GM18870 (cell line): ENCODE results near the gene CD9.

Experiments used
- ATAC-seq: cut with Tn5 transposase; IDR thresholded peaks from one replicate; pipeline ENCODE4 v1.9.1; 2021; ENCODE audit warnings: moderate library complexity; ENCODE audit not compliant: unreplicated experiment

Gene CD9

DNA sequence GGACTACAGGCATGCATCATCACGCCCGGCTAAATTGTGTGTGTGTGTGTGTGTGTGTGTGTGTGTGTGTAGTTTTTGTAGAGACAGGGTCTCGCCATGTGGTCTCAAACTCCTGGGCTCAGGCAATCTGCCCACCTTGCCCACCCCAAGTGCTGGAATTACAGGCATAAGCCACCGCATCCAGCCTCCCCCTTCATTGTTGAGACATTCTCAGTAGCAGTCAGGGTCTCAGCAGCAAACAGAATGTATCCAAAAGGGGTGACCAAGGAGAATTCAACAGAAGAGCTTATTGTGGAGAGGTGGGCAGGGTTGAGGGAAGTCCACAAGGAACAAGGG lies 73.0 kb downstream of the CD9 start:
- no peak for ATAC-seq

DNA sequence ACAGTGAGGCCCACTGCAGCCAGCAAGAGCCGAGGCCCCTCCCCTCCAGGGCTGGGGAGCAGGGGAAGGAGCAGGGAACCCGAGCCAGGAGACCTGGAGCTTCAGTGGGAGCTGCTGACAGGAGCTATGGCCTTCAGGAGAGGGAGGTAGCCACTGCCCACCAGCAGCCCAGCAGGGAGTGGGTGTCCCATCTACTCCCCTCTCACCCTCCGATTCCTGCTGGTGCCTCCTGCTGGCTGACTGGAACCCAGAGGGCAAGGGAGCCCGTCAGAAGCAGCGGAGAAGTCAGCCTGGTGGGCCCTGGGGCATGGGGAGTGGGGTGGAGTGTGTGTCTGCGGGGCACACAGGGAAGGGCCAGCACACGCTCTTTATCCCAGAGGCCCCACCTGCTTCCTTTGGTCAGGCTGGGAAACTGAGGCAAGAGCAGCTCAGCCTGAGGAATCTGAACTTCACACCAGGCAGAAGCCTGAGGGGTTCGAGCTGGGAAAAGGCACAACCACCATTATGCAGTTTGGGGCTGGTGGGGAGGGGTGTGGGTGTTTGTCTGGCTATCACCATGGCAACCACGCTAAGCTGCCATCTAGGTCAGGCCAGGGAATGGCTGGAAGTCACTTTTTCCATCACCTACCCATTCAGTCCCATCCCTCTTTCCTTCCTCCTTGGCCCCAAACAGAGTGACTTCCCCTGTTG lies 73.5 kb downstream of the CD9 start:
- ATAC-seq = no peak

DNA sequence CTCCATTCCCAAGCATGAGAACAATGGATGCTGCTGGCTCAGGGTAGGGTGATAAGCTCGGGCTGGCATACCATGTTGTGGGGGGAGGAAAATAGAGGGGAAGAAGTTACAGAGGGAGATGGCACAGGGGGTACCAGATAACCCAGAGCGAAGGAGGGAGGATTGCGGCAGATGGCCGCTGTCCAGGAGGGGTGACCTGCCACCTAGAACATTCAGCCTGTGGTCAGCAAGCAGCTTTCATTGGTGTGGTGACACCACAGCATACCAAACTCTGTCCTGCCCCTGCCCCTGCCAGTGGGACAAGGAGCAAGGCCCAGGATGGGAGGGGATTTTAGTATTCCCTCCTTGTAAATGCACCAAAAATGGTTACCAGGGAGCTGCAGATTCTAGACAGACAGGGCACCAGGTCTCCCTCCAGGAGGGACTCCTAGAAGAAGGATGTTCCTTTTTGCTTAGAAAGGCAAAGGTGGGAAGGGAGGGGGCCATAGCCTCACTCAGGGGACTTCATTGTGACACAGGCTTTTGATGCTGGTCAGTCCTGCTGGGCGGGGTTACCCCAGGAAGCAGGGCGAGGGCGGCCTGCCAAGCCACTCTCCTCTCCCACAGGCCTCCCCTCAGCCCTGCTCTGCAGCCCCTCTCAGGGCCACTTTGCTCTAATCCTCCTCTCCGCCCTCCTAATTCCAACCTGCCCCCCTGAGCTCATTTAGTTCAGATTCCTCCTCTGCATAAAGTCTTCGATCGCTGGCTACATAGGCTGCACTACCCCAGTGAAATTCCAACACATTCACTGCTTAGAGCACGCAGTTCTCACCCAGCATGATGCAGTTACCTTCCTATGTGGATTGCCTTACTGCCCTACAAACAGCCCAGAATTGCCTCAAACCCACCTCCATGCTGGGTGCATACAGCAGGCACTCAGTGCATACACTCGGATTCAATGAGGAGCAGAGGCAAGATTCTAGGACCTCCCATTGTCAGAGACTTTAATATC lies 74.3 kb downstream of the CD9 start:
- ATAC-seq = no peak

DNA sequence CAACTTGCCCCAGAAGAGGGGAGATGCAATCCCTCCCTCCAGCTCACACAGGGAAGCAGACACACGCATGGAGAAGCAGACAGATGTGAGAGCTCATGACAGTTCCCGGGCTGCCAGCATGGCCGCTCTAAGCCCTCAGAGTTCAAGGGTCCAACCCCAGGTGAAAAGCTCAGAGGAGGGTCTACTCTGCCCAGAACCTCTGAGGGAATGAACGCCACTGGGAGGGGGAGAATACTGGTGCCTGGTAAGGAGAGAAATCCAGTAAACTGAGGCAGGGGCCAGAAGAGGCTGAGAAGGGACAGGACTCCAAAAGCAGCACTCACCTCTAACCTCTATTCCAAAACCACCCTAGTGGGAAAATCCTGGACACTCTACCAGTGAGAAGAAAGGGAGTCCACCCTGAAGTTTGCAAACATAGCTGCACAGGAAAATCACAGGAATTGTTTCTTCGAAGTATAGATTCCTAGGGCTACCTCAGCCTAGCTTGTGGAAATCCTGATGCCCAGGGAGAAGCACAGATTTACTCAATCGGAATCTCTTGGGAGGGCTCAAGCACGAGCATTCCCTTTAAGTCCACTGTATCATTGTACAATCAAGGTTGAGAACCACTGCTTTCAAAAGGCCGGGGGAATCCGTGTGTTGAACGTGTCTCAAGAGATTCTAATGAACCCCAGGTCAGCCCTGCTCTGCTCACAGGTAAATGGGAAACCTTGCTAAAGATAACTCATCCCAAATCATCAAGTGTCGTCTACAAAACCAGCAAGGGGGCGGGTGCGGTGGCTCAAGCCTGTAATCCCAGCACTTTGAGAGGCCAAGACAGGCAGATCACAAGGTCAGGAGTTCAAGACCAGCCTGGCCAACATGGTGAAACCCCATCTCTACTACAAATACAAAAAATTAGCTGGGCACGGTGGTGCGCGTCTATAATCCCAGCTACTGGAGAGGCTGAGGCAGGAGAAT lies 76.0 kb downstream of the CD9 start:
- ATAC-seq = no peak

DNA sequence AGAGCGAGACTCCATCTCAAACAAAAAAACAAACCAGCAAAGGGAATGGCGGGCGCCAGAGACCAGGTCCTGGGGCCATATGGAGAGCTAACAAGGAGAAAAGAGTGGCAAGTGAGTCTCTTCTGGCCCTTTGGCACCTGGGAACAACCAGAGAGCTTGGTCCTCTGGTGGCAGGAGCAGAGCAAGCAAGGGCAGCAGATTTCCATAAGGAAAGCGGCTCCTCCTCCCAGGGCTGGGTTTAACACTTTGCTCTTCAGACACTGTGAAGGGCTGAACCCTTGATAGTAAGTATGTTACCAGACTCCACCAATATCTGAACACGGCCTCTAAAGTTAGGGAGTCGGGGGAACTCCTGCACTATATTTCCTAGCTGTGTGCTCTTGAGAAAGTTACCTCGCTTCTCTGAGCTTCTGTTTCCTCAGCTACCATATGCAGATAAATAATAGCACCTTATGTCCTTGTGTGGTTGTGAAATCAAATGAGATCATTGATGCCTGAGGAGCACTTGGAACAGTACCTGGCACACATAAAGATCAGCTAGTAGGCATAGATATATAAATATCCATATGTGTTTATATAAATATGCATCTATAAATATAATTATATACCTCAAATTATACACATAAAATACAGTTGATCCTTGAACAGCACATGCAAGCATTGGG lies 76.9 kb downstream of the CD9 start:
- ATAC-seq = no peak

DNA sequence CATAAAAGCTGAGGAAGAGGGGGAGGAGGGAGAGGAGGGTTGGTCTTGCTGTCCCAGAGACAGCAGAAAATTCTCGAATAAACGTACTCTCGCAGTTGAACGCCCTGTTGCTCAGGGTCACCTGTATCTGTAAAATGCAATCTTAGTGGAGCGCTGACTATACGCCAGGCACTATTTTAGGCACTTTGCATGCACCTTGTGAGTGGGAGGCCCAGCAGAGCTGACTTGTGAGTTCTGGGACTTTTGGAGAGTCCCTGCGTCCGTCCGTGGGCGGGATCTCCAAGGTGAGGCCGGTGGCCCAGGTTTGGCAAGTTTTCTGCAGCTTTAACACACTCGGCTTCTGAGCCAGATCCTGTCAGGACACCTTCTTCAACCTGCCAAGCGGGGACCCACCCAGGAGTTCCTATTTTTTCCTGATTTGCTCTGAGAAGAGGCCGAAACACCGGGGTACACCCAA lies 77.8 kb downstream of the CD9 start:
- no peak for ATAC-seq

DNA sequence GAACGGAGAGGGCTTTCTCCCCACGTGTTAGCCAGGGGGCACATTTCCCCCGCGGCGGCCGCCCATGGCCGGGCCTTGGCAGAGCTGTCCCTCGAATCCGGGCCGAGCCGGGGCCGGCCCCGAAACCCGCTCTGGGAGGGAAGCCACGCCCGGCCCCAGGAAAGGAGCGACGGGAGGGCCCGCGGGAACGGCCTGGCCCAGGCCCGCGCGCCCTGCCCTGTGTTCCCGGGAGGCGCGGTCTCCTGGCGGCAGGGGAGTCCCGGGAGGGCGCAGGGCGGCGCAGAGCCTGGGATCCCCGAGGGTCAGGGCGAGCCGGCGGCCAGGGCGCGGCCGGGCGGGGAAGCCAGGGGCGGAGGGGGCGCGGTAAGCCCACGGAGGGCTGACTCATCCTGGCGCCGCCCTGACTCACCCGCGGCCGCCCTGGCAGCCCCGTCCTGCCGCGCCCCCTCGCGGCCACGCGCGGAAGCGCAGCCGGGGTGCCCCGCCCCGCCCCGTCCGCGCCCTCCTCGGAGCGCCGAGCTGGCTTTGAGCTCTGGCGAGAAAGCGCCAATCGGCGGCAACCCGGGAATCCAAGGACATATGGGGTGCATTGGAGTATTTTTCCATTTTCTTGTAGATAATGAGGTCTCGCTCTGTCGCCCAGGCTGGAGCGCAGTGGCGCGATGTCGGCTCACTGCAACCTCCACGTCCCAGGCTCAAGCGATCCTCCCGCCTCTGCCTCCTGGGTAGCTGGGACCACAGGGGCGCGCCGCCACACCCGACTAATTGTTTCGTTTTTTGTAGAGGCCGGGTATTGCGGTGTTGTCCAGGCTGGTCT lies 78.4 kb downstream of the CD9 start:
- ATAC-seq = no peak

DNA sequence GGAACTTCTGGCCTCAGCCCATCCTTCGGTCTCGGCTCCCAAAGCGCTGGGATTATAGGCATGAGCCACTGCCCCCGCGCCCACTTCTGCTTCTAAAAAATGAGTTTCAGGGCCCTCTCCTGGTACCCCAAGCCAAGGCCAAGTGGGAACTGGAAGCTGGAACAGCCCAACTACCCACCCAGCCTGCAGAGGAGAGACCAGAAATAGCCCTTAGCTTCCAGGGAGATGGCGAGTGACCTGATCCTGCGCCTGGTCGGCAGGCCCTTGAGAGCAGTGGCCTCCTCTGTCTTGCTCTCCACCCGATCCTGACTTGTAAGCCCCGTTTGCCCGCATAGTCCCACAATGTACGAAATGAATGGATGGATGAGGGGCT lies 79.0 kb downstream of the CD9 start:
- no peak for ATAC-seq

DNA sequence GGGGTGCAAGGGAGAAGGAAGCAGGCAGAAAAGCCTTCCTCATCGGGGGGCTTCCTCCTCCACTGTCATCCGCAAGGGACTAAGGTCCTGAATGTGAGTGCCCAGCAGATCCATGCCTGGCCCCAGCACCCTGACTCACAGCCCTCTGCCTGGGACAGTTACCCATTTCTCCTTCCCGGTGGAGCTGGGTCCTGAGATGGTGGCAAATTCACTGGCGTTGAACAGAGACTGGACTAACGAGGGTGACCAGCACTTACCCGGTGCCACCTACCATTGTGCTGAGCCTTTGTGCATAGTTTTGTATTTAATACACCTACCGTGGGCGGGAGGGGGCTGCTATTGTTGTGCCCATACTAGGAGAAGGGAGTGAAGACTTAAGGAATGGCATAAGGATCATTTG lies 79.4 kb downstream of the CD9 start:
- no peak for ATAC-seq

DNA sequence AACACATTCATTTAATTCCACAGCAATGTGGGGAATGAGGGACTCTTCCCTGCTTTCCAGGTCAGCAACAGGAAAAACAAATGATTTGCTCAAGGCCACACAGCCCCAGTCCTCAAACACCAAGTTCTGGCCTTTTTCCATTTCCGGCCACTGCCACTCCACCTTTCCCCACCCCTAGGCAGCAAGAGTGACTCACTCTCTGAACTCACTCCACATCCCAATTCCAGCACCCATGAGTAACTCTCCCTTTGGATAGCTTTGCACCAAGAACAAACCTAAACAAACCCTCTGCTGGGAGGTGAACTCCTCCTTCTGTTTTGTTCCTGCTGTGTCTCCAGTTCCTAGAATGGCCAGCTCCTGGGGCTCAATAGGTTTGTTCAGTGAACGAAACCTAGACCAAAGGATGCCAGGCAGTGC lies 79.9 kb downstream of the CD9 start:
- no peak for ATAC-seq

DNA sequence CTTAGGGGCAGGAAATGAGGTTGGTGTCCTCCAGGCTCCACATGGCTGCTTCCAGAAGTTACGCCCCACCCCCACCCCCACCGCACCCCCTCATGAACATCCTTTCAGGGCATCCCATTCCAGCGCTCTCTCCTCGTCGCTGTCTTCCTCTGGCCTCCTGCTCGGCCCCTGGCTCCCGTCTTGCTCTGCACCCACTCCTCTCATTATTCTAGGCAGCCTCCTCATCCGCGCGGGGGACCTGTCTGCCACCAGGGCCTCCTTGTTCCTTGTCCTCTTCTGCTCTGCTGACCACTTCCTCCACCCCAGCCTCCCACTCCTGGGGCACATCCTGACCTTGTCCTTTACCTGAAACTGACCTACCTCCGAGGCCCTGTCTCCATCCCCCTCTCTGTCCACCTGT lies 80.5 kb downstream of the CD9 start:
- ATAC-seq = no peak

DNA sequence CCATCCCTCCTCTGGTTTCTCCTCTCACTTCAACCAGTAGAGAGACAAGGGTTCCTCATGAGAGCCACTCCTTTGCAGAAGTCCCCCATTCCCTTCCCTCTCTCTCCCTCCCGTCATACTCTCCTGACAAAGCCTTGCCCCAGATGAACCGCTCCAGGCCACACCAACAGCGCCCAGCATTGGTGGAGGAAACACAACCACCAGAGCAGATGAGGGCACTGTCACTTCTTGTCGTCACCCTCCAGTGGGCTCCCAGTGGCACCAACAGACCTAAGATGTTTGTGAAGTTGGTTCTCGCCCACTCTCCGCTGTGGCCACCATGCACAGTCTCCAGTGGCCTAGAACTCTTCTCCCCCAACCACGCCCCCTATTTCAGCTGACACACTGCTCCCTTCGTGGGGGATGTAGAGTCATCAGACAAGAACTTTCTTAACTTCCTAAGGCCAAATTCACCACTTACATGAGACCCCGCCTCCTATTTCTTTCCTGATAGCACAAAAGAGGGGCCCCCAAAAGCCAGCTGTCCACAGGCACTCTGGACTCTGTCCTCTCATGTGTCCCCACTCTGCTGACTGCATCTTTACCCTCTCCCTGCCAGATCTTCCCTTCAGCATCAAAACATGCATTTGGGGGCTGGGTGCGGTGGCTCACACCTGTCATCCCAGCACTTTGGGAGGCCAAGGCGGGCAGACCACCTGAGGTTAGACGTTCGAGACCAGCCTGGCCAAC lies 81.0 kb downstream of the CD9 start:
- no peak for ATAC-seq

DNA sequence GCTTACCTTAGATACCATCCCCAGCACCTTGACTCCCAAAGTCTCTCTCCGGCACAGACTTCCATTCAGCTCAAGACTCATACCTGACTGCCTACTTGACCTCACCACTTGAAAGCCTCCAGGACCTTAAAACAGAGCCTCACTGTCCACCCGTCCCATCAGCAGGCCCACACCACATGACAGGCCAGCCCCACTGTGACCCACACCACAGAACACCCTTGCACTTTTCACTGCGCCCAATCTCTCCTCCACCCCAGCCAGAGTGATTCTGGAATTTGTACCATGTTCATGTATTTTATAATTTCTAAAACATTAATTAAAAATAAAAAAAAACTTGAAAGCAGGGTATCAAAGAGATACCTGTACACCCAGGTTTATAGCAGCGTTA lies 82.2 kb downstream of the CD9 start:
- ATAC-seq = no peak

DNA sequence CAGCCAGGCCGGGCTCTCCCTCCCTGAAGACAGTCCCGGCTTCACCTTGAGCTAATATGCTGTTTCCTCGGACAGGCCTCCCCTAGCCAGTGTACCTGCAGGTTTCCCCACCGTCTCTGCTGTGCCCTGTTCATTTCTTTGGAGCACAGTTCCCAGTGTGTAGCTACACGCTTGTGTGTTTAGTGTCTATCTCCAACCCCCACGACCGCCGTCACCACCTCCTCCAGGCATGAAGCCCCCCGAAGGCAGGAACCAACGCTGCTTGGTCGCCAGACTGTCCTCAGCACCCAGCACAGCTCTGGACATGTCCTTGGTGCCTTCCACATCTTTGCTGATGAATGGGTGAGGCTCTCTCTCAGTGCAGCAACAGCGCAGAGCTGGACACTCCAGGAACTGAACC lies 84.1 kb downstream of the CD9 start:
- ATAC-seq = no peak

DNA sequence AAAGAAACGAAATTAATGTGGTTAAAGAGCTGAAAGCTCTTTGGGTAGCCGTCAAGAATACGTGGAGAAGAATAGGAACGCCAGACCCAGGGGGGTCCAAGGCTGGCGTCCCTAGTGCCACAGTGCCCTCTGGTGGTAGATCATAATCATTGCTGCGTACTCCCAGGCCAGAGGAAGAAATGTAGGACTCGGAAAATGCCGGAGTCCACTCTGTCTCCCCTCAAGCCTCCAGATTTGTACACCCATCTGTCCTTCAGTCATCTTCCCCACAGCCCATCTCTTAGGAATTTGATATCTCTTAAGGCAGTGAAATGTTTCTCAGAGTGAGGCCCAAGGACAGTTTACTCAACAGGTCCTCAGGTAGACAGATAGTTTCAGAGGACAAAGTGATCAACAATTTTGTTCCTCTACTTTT lies 84.9 kb downstream of the CD9 start:
- ATAC-seq = no peak

DNA sequence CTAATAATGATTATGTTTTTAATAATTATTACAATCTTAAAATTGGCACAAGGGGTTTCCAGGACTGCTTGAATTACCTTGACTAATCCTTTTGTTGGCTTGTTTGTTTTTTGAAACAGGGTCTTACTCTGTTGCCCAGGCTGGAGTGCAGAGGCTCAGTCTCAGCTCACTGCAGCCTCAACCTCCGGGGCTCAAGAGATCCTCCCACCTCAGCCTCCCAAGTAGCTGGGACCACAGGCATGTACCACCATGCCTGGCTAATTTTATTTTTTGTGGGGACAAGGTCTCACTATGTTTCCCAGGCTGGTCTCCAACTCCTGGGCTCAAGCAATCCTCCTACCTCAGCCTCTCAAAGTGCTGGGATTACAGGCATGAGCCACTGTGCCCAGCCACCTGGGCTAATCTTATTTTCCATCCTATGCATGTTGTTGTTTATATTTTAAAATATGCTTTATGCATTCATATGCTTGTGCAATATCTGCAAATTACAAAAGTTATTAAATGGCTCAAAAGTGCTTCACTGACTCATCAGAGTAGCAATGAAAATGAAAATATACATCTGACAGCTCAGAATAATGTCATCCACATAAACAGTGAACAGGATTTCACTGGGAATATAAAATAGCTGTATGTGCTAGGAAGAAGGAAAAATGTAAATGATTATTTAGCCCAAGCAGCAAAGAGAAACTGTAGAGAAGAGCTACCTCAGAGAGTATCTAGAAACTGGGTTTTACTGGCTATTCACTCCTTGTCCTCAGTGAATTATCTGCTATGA lies 85.5 kb downstream of the CD9 start:
- ATAC-seq = no peak
